C4-2B (cell line): ENCODE results near the gene WDR6.

Experiments
- H3K27ac ChIP-seq: fragments of 450-650 bp; 2 replicates; pipeline ENCODE4 v1.5.1; 2017
- CTCF ChIP-seq: fragments of 450-650 bp; conservative IDR thresholded peaks from 2 replicates; pipeline ENCODE4 v1.5.1; 2017; ENCODE audit warnings: mild to moderate bottlenecking
- ZFX ChIP-seq: fragments of 450-650 bp; IDR thresholded peaks from 2 replicates; pipeline ENCODE4 v1.6.1; 2017

Gene WDR6

DNA sequence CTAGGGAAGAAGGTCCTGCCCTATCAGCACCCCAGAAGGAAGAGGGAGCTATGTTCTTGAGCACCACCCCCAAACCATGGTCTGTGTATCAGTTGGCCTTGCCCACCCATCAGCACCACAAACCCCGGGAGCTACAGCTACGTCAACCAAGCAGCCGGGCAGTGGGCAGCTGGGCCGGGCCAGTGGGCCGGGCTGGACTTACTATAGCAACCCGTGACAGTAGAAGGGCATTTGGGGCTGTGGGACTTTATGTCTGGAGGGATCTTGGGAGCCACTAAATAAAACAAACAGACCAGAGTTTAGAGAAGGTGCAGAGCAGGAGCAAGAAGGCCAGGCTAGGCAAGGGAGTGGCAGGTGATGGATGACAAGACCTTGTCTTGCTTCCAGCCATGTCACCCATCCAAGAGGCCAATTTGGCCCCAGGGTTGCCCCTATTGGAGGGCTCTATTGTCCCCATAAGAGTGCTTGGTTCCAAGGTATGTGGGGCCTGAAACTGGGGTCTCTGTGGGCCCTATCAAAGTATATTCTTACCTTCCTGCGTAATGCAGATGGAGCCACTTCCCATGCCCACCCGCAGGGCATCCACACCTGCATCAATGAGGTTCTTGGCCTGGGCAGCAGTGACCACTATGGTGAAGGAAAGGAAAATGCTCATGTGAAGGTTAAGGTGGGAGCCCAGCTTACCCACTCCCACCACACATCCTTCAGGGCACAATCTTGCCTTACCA lies 18.8 kb downstream of the WDR6 start:
- no peak overlapping the region for H3K27ac ChIP-seq
- TF ChIP-seq CTCF, result no peak
- TF ChIP-seq ZFX, result no peak

GRCh38 chr3:49026536-49026935 lies 19.3 kb downstream of the WDR6 start:
- no peak overlapping the region for H3K27ac ChIP-seq
- TF ChIP-seq ZFX (no peak), CTCF (no peak)

- no peak overlapping the region; the same call in 1 of the 2 replicates for H3K27ac ChIP-seq
- TF ChIP-seq CTCF (no peak), ZFX (no peak)
These were observed 20.4 kb downstream of the WDR6 start for GRCh38 chr3:49027634-49028033.

- peak overlapping the region; percentile 96 for H3K27ac ChIP-seq
- TF ChIP-seq ZFX, result no peak
These were observed 21.1 kb downstream of the WDR6 start for GRCh38 chr3:49028298-49028672.

DNA sequence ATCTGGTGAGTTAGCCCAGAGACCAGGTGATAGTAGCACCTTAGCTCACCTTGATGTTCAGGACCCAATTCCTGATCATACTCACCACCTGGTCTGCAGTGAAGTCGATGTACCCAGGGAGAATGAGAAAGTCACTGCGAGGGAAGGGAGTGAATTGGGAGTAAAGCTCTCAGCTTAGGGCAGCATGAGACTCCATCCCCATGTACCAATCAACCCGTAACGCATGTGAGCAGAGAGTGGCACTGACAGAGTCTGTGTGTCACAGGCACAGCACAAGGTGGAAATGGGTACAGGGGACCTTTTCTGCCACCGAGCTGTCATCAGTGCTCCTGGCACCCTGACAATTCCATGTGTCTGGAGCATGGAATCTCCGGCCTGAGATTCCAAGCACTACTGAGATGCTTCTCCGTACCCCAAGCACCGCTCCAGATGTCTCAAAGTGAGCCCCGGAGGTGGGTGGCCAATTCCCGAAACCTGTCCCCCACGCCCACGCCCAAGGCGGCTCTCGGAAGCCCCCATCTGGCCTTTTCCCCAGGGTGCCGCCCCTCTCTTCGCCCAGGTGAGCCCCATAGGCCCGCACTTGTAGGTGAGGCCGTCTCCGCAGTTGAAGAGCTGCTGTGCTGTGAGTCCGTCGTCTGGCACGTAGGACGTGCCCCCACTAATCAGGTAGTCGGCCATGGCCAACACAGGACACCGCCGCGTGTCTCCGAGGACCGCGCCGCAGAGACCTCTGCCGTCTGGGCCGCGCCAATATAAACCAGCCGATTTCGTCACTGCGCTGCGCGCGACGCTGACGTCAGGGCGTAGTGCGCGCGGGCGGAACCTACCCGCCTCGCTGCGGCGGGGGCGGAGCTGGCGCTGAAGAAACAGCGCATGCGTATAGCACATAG lies 21.7 kb downstream of the WDR6 start, which contains the start of gene IMPDH2:
TSS of gene IMPDH2 (minus strand) at position 726 of the 890 bp plus-strand sequence. CDS start at position 678, 48 bp downstream.
- TF ChIP-seq CTCF (no peak), ZFX (peak; percentile 62)

GRCh38 chr3:49029563-49029884 lies 22.3 kb downstream of the WDR6 start:
- TF ChIP-seq CTCF (no peak), ZFX (no peak)
- peak overlapping the region; percentile 96 for H3K27ac ChIP-seq

More for the DNA sequence above, 21.7 kb downstream of the WDR6 start, which contains the start of gene IMPDH2:
- peak within 1 kb of the TSS; percentile 96 for H3K27ac ChIP-seq

GRCh38 chr3:49030321-49030720 lies 23.1 kb downstream of the WDR6 start:
- TF ChIP-seq CTCF, result no peak
- no peak for TF ChIP-seq ZFX
- H3K27ac ChIP-seq, result no peak overlapping the region
